Measurements from ENCODE around the gene POGLUT2.

POGLUT2 gene

GRCh38 chr13:102798581-102799425, at the start of gene POGLUT2, which contains the start of gene BIVM:
Gene POGLUT2 (minus strand): TSS chr13:102798976. CDS start chr13:102798670, 306 bp downstream.
Gene BIVM (plus strand): TSS chr13:102799119. CDS start chr13:102807268, 8,149 bp downstream.
- peak; percentile 57 for DNase-seq

- peak; percentile 5 for DNase-seq
These were observed 48.8 kb upstream of the POGLUT2 start for GRCh38 chr13:102847272-102848234.

GRCh38 chr13:102846261-102847015, 47.7 kb upstream of the POGLUT2 start:
- peak; percentile 28 for DNase-seq

- DNase-seq: peak; percentile 83
These were observed 47.0 kb upstream of the POGLUT2 start, which contains the start of gene ERCC5 for GRCh38 chr13:102845630-102846260. Gene ERCC5 (plus strand): TSS chr13:102846032. CDS start chr13:102846267, 235 bp downstream.

GRCh38 chr13:102845289-102845629, 46.5 kb upstream of the POGLUT2 start:
- DNase-seq: no peak

- DNase-seq: no peak
These were observed 40.7 kb upstream of the POGLUT2 start for GRCh38 chr13:102839462-102839861.

- no peak for DNase-seq
These were observed 40.2 kb upstream of the POGLUT2 start for GRCh38 chr13:102838982-102839381.

- DNase-seq: no peak
These were observed 39.5 kb upstream of the POGLUT2 start for GRCh38 chr13:102838273-102838672.

GRCh38 chr13:102836471-102836870, 37.7 kb upstream of the POGLUT2 start:
- DNase-seq: no peak

GRCh38 chr13:102830646-102831045, 31.9 kb upstream of the POGLUT2 start:
- no peak for DNase-seq

- no peak for DNase-seq
These were observed 27.3 kb upstream of the POGLUT2 start for GRCh38 chr13:102825921-102826706.

GRCh38 chr13:102825400-102825799, 26.6 kb upstream of the POGLUT2 start:
- no peak for DNase-seq

- no peak for DNase-seq
These were observed 19.1 kb upstream of the POGLUT2 start for GRCh38 chr13:102817907-102818306.

GRCh38 chr13:102817241-102817640, 18.5 kb upstream of the POGLUT2 start:
- DNase-seq: no peak

GRCh38 chr13:102816708-102817107, 17.9 kb upstream of the POGLUT2 start:
- DNase-seq: no peak

GRCh38 chr13:102815788-102816187, 17.0 kb upstream of the POGLUT2 start:
- no peak for DNase-seq

- no peak for DNase-seq
These were observed 16.0 kb upstream of the POGLUT2 start for GRCh38 chr13:102814793-102815192.

GRCh38 chr13:102814025-102814607, 15.3 kb upstream of the POGLUT2 start:
- no peak for DNase-seq

- no peak for DNase-seq
These were observed 14.0 kb upstream of the POGLUT2 start for GRCh38 chr13:102812611-102813287.

GRCh38 chr13:102807699-102808098, 8.9 kb upstream of the POGLUT2 start:
- no peak for DNase-seq
